Astrocyte of the cerebellum (primary cell): ENCODE results near the gene EEA1.

Experiments used
- DNase-seq: peaks from one replicate; pipeline ENCODE4 v3.0.0-alpha.2; 2011; ENCODE audit warnings: low read depth
- H3K4me3 ChIP-seq: 2 replicates; pipeline ENCODE4 v1.5.1; 2011; ENCODE audit warnings: mild to moderate bottlenecking, low read depth, low read length, moderate library complexity
- in situ Hi-C: cut with HindIII; loops from 2 replicates; pipeline ENCODE4 v1.10.0; 2017; ENCODE audit warnings: low sequenced_read_pairs
- TF ChIP-seq, protein P1 (sequence below): IDR thresholded peaks from 2 replicates; pipeline ENCODE4 v1.5.1; 2012; ENCODE audit warnings: low read length, low read depth, moderate library complexity, mild to moderate bottlenecking; ENCODE audit errors: missing control alignments

The EEA1 gene

DNA sequence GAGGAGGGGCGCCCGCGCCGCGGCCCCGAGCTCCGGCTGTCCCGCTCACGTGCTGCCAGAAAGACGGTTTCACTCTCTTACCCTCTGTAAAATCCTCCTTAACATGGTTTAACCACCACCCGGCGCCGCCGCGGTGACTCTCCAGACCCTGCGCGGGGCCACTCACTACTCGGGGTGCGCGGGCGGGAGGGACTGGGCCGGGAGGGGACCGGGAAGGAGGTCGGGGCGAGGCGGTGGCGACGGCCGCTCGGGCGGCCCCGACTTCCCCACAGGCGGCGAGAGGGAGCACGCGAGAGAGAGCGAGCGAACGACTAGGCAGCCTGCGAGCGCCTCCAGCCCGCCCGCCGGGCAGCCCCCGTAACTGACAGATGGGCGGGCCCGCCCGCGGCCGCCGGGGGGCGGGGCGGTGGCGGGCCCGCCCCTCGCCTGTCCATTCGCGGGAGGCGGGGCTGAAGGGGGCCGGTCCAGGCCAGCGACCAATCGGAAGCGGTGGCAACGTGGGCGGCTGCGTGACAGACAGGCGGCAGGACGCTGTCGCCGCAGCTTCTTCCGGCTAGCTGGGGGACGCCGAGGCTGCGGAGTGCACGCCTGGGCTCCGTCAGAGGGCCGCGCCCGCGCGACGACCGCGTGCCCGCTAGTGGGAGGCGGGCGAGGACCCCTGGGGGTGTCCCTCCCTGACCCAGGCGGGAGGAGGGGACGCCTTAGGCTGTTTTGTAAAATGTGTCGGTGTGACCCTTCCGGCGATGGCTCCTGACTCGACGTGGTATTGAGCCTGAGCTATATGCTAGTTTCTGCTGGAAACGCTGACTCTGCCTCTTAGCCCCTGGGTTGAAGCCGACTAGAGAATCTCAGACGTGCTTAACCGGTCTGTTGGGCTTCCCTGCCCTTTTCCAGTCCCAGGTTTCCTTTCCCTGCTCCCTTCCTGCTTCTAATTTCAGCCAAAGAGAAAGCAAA lies at the start of gene EEA1:
Gene EEA1 (minus strand): TSS at position 334 of the 954 bp plus-strand sequence. CDS start 229 bp downstream, at position 105.
- peak; percentile 79 for DNase-seq
- in situ Hi-C loops, result loop anchor here (5.0 kb wide), 1 partner anchor 52 kb away; no protein-coding TSS in a partner anchor
- TF ChIP-seq, protein P1, sequence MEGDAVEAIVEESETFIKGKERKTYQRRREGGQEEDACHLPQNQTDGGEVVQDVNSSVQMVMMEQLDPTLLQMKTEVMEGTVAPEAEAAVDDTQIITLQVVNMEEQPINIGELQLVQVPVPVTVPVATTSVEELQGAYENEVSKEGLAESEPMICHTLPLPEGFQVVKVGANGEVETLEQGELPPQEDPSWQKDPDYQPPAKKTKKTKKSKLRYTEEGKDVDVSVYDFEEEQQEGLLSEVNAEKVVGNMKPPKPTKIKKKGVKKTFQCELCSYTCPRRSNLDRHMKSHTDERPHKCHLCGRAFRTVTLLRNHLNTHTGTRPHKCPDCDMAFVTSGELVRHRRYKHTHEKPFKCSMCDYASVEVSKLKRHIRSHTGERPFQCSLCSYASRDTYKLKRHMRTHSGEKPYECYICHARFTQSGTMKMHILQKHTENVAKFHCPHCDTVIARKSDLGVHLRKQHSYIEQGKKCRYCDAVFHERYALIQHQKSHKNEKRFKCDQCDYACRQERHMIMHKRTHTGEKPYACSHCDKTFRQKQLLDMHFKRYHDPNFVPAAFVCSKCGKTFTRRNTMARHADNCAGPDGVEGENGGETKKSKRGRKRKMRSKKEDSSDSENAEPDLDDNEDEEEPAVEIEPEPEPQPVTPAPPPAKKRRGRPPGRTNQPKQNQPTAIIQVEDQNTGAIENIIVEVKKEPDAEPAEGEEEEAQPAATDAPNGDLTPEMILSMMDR, result no peak
- H3K4me3 ChIP-seq, result peak within 1 kb of the TSS; percentile 74

DNA sequence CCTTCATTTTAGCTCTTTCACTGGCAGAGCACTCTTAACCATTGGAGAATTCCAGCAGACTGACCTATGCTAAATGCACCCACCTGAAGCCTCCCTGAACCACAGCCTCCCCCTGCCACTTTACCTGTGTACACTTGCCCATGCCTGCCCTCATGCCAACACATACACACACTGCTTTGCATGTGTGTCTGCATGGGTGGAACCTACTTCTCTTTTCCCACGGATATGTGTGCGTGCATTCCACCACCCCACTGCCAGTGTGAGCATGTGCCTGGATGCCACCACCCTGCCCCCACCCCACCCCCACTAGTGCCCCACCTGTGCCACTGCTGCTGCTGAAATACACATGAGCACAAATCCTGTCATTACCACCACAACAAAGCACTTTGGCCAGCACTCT lies 49.5 kb upstream of the EEA1 start:
- DNase-seq, result no peak
- no peak overlapping the region for H3K4me3 ChIP-seq
- in situ Hi-C loops, result no loop called here
- TF ChIP-seq, protein P1, result no peak

DNA sequence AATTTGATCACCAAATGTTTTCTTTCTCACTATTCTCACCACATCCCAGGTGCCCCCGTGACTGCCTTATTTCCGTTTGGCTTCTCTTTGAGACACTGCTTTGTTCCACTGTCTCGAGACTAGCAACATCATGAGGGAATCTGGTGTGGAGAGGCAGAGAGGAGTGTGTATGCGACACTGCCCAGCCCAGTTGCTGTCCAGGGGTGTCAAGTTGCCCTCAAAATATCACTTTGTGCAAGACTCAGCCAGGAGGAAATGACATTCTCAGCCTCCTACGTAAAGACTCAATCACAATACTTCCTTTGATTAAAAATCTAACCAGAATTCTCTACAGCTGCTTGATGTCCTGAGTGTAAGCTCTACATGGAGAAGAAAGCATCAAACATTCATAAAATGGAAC lies 48.2 kb upstream of the EEA1 start:
- TF ChIP-seq, protein P1, result no peak
- no peak for DNase-seq
- in situ Hi-C loops, result no loop called here
- no peak overlapping the region for H3K4me3 ChIP-seq

DNA sequence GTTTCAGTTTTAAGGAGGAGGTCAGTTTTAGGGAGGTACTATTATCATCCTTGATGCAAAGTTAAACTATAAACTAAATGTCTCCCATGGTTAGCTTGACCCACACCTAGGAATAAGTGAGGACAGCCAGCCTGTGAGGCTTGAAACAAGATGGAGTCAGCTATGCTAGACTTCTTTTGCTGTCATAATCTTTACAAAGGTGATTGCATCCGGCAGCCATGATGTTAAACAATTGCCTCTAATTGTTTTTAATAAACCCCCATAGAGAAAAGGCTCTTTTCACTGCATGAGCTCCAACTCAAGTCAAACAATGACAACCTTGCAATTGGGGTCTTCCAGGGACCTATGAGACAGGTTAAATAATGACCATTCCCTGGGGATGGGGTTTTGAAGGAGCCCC lies 45.7 kb upstream of the EEA1 start:
- no peak for DNase-seq
- in situ Hi-C loops, result no loop called here
- H3K4me3 ChIP-seq, result no peak overlapping the region
- TF ChIP-seq, protein P1, result no peak

DNA sequence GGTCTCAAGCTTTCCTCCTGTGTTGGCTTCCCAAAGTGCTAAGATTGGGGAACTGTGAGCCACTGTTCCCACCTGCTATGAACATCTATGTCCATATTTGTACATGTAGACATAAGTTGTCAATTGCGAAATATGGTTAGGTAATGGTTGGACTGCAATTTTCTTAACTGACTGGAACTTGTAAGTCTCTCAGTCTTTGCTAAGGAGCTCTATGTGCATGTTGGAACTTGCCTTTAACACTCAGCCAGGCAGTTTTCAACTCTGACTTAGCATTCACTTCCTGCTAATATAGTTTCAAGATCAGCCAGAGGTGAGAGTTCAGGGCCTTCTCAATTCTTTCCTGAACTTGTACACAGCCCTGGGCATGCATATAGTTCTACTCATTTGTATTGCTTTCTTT lies 44.5 kb upstream of the EEA1 start:
- no peak overlapping the region for H3K4me3 ChIP-seq
- DNase-seq, result peak; percentile 24
- TF ChIP-seq, protein P1, result no peak
- in situ Hi-C loops, result no loop called here

DNA sequence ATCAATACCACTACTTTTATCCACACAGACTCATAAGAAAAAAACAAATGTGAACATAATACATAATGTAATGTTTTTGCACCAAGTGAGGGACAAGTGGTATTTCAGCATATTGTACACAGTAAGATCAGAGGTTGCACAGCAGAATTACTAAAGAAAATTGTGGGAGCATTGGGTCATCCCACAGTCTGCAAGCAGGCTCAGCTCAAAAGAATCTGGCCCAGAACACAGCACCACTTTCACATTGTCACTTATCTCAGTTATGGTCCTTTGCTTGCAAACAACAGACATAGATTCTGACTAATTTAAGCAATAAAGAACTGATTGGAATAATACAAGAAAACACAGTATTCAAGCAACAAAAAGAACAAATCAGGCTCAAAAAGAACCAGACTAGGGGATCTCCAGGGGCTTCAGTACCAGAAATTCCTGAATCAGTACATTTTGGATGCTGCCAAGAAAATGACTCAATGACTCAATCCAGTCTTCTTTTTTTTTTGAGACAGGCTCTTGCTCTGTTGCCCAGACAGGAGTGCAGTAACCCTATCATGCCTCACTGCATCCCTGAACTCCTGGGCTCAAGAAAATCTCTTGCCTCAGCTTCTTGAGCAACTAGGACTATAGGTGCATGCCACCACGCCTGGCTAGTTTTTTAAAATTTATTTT lies 42.9 kb upstream of the EEA1 start:
- TF ChIP-seq, protein P1, result no peak
- in situ Hi-C loops, result no loop called here
- H3K4me3 ChIP-seq, result no peak overlapping the region
- peak; percentile 49 for DNase-seq
